Measurements from ENCODE around the gene SPIB.

Gene SPIB

GRCh38 chr19:50422397-50423278, 3.9 kb downstream of the SPIB start:
- TF ChIP-seq TSHZ2 (CRISPR knock-in tag; IDR thresholded peaks at IDR 0.05) (no peak), CSRNP3 (CRISPR knock-in tag; IDR thresholded peaks at IDR 0.05) (no peak)
- no peak for ATAC-seq

- no peak for ATAC-seq
- no peak for TF ChIP-seq ISL1 (CRISPR knock-in tag; IDR thresholded peaks at IDR 0.05)
- TF ChIP-seq CSRNP3 (CRISPR knock-in tag; IDR thresholded peaks at IDR 0.05) = no peak
- TF ChIP-seq POU6F1 (CRISPR knock-in tag; IDR thresholded peaks at IDR 0.05; ENCODE audit: borderline replicate concordance, low read depth) = no peak
- no peak for TF ChIP-seq TOX (CRISPR knock-in tag; IDR thresholded peaks at IDR 0.05; ENCODE audit: borderline replicate concordance)
Observed at GRCh38 chr19:50423279-50424113, 4.8 kb downstream of the SPIB start.

- TF ChIP-seq CSDC2 (CRISPR knock-in tag; IDR thresholded peaks at IDR 0.05) (no peak), ZFP30 (CRISPR knock-in tag; IDR thresholded peaks at IDR 0.05) (no peak), POU6F1 (CRISPR knock-in tag; IDR thresholded peaks at IDR 0.05; ENCODE audit: borderline replicate concordance, low read depth) (no peak), BACH2 (CRISPR knock-in tag; IDR thresholded peaks at IDR 0.05; ENCODE audit: borderline replicate concordance) (no peak), ZNF70 (CRISPR knock-in tag; IDR thresholded peaks at IDR 0.05) (no peak), CSRNP3 (CRISPR knock-in tag; IDR thresholded peaks at IDR 0.05) (no peak), TOX (CRISPR knock-in tag; IDR thresholded peaks at IDR 0.05; ENCODE audit: borderline replicate concordance) (no peak)
- ATAC-seq = no peak
Observed at GRCh38 chr19:50425581-50425980, 6.8 kb downstream of the SPIB start.

- no peak for ATAC-seq
Observed at GRCh38 chr19:50427318-50427925, 8.7 kb downstream of the SPIB start.

More at GRCh38 chr19:50427318-50427925, 8.7 kb downstream of the SPIB start:
- TF ChIP-seq CREB5 (CRISPR knock-in tag; IDR thresholded peaks at IDR 0.05; ENCODE audit: low read depth) (no peak), ZNF70 (CRISPR knock-in tag; IDR thresholded peaks at IDR 0.05) (no peak), GLIS3 (CRISPR knock-in tag; IDR thresholded peaks at IDR 0.05) (no peak), ZFP3 (CRISPR knock-in tag; IDR thresholded peaks at IDR 0.05) (no peak), ZNF565 (CRISPR knock-in tag; conservative IDR thresholded peaks at IDR 0.05; ENCODE audit: low read depth) (no peak)
